ENCODE data around the gene TRAPPC13.

Gene TRAPPC13

DNA sequence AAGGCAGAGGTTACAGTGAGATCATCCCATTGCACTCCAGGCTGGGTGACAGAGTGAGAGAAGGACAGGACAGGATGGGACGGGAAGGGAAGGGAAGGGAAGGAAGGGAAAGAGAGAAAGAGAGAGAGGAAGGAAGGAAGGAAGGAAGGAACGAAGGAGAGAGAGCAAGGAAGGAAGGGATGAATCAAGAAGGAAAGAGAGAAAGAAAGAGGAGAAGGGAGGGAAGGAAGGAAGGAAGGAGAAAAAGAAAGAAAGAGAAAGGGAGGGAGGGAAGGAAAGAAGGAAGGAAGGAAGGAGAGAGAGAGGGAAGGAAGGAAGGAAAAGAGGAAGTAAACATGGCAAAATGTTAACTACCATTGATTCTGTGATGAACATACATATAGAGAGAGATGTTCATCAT, 68.3 kb downstream of the TRAPPC13 start:
- no peak for TF ChIP-seq CTCF (IDR thresholded peaks at IDR 0.05; ENCODE audit: insufficient read depth, low read length)
- no peak for TF ChIP-seq SPI1 (IDR thresholded peaks at IDR 0.05; ENCODE audit: borderline replicate concordance, low read depth)
- no peak for TF ChIP-seq GABPA (IDR thresholded peaks at IDR 0.05; ENCODE audit: low read depth)
- TF ChIP-seq REST (IDR thresholded peaks at IDR 0.05; ENCODE audit: insufficient replicate concordance, low read depth): no peak
- TF ChIP-seq POLR2AphosphoS5 (IDR thresholded peaks at IDR 0.05; ENCODE audit: low read depth): no peak
- Histone ChIP-seq H3K27ac (replicated peaks) (no peak overlapping the region), H3K4me3 (replicated peaks; ENCODE audit: insufficient read depth, low read length) (no peak overlapping the region), H3K27me3 (ENCODE audit: insufficient read depth, poor library complexity, severe bottlenecking) (no peaks in the 10 kb centered on the region)
- DNase-seq (ENCODE audit: low read depth in 1 of 2, low spot score in 1 of 2): no peak

- no peak overlapping the region for H3K27ac ChIP-seq (replicated peaks)
- no peak overlapping the region for H3K4me3 ChIP-seq (replicated peaks; ENCODE audit: insufficient read depth, low read length)
Measured at GRCh38 chr5:65695162-65695755, 70.4 kb downstream of the TRAPPC13 start.

DNA sequence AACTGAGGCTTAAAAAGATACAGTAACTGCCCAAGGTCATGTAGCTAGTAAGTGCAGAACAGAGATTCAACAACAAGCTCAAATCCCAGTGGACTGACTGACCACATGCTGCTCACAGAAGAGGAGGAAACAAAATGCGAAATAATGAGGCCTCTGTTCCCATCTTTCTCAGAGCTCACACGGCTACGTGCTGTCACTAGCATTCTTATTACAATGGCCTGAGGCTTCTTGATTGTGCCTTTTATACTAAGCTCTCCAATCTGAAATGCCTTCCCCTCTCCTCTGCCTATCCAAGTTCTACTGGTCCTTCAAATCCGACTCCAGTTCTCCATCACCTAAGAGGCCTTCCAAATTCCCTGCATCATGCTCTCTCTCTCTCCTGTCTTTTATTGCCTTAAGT, 71.1 kb downstream of the TRAPPC13 start:
- DNase-seq (ENCODE audit: low read depth in 1 of 2, low spot score in 1 of 2): no peak
- H3K27ac ChIP-seq (replicated peaks): no peak overlapping the region
- no peaks in the 10 kb centered on the region for H3K27me3 ChIP-seq (ENCODE audit: insufficient read depth, poor library complexity, severe bottlenecking)
- TF ChIP-seq CTCF (IDR thresholded peaks at IDR 0.05; ENCODE audit: insufficient read depth, low read length) (no peak), POLR2AphosphoS5 (IDR thresholded peaks at IDR 0.05; ENCODE audit: low read depth) (no peak), SPI1 (IDR thresholded peaks at IDR 0.05; ENCODE audit: borderline replicate concordance, low read depth) (no peak), GABPA (IDR thresholded peaks at IDR 0.05; ENCODE audit: low read depth) (no peak)
- H3K4me3 ChIP-seq (replicated peaks; ENCODE audit: insufficient read depth, low read length): no peak overlapping the region

More at GRCh38 chr5:65695162-65695755, 70.4 kb downstream of the TRAPPC13 start:
- TF ChIP-seq SPI1 (IDR thresholded peaks at IDR 0.05; ENCODE audit: borderline replicate concordance, low read depth): no peak
- no peaks in the 10 kb centered on the region for H3K27me3 ChIP-seq (ENCODE audit: insufficient read depth, poor library complexity, severe bottlenecking)
- no peak for DNase-seq (ENCODE audit: low read depth in 1 of 2, low spot score in 1 of 2)

GRCh38 chr5:65696892-65697291, 72.1 kb downstream of the TRAPPC13 start:
- no peak for DNase-seq (ENCODE audit: low read depth in 1 of 2, low spot score in 1 of 2)
- no peak overlapping the region for H3K4me3 ChIP-seq (replicated peaks; ENCODE audit: insufficient read depth, low read length)
- TF ChIP-seq SPI1 (IDR thresholded peaks at IDR 0.05; ENCODE audit: borderline replicate concordance, low read depth) (no peak), GABPA (IDR thresholded peaks at IDR 0.05; ENCODE audit: low read depth) (no peak), CTCF (IDR thresholded peaks at IDR 0.05; ENCODE audit: insufficient read depth, low read length) (no peak), POLR2AphosphoS5 (IDR thresholded peaks at IDR 0.05; ENCODE audit: low read depth) (no peak), REST (IDR thresholded peaks at IDR 0.05; ENCODE audit: insufficient replicate concordance, low read depth) (no peak)
- no peaks in the 10 kb centered on the region for H3K27me3 ChIP-seq (ENCODE audit: insufficient read depth, poor library complexity, severe bottlenecking)
- H3K27ac ChIP-seq (replicated peaks): no peak overlapping the region
